NCI-H1105 treated with DMSO at 0.1 percent for 48 hours (cell line): ENCODE results near the gene ARHGAP25.

Source experiments
- DNase-seq: peaks from one replicate; lab custom pipeline; 2025; lab: John Stamatoyannopoulos, UW

Gene ARHGAP25

GRCh38 chr2:68734688-68735525 is at the start of gene ARHGAP25:
ARHGAP25 (plus strand) TSS chr2:68734811; CDS start chr2:68735200, 389 bp downstream.
- no peak for DNase-seq

- no peak for DNase-seq
These were observed 48.4 kb upstream of the ARHGAP25 start for GRCh38 chr2:68686178-68686577.

- peak; percentile 14 for DNase-seq
These were observed 47.6 kb upstream of the ARHGAP25 start for GRCh38 chr2:68687018-68687417.

GRCh38 chr2:68689553-68690537 is 44.8 kb upstream of the ARHGAP25 start:
- DNase-seq: no peak

- DNase-seq: no peak
These were observed 43.8 kb upstream of the ARHGAP25 start for GRCh38 chr2:68690851-68691250.

GRCh38 chr2:68692511-68692910 is 42.1 kb upstream of the ARHGAP25 start:
- DNase-seq: no peak

GRCh38 chr2:68693951-68694350 is 40.7 kb upstream of the ARHGAP25 start:
- no peak for DNase-seq

GRCh38 chr2:68695971-68696370 is 38.6 kb upstream of the ARHGAP25 start:
- DNase-seq: no peak

GRCh38 chr2:68696554-68696953 is 38.1 kb upstream of the ARHGAP25 start:
- DNase-seq: no peak

GRCh38 chr2:68698567-68699377 is 35.8 kb upstream of the ARHGAP25 start:
- DNase-seq: peak; percentile 96

GRCh38 chr2:68700560-68700959 is 34.1 kb upstream of the ARHGAP25 start:
- DNase-seq: no peak

GRCh38 chr2:68706637-68707036 is 28.0 kb upstream of the ARHGAP25 start:
- DNase-seq: no peak

- no peak for DNase-seq
These were observed 26.0 kb upstream of the ARHGAP25 start for GRCh38 chr2:68708629-68709028.

- DNase-seq: peak; percentile 62
These were observed 25.1 kb upstream of the ARHGAP25 start for GRCh38 chr2:68709421-68709911.

GRCh38 chr2:68710336-68710735 is 24.3 kb upstream of the ARHGAP25 start:
- DNase-seq: no peak

GRCh38 chr2:68710756-68711155 is 23.9 kb upstream of the ARHGAP25 start:
- DNase-seq: no peak

GRCh38 chr2:68714866-68715265 is 19.7 kb upstream of the ARHGAP25 start:
- DNase-seq: no peak

- DNase-seq: peak; percentile 35
These were observed 19.1 kb upstream of the ARHGAP25 start for GRCh38 chr2:68715353-68716041.

GRCh38 chr2:68716604-68717304 is 17.9 kb upstream of the ARHGAP25 start:
- DNase-seq: no peak

GRCh38 chr2:68717305-68717661 is 17.3 kb upstream of the ARHGAP25 start:
- DNase-seq: no peak
